CD1c-positive myeloid dendritic cell (primary cell): Measurements from ENCODE around the gene HIVEP2.

Source experiments
- DNase-seq: peaks from one replicate; pipeline ENCODE4 v3.0.0-alpha.2; 2016; ENCODE audit errors: extremely low spot score

The HIVEP2 gene

GRCh38 chr6:142821164-142821716, 123.7 kb downstream of the HIVEP2 start:
- no peak for DNase-seq

- no peak for DNase-seq
Observed at GRCh38 chr6:142820338-142821051, 124.5 kb downstream of the HIVEP2 start.

- peak; percentile 42 for DNase-seq
Observed at GRCh38 chr6:142819603-142820337, 125.2 kb downstream of the HIVEP2 start.

GRCh38 chr6:142816486-142816885, 128.5 kb downstream of the HIVEP2 start:
- DNase-seq: no peak

GRCh38 chr6:142816031-142816430, 128.9 kb downstream of the HIVEP2 start:
- no peak for DNase-seq

- no peak for DNase-seq
Observed at GRCh38 chr6:142811923-142812322, 133.1 kb downstream of the HIVEP2 start.

- DNase-seq: no peak
Observed at GRCh38 chr6:142810952-142811514, 133.9 kb downstream of the HIVEP2 start.

GRCh38 chr6:142809947-142810346, 135.0 kb downstream of the HIVEP2 start:
- DNase-seq: no peak

GRCh38 chr6:142808405-142809061, 136.4 kb downstream of the HIVEP2 start:
- DNase-seq: no peak

- no peak for DNase-seq
Observed at GRCh38 chr6:142805042-142805441, 139.9 kb downstream of the HIVEP2 start.

GRCh38 chr6:142804490-142804889, 140.5 kb downstream of the HIVEP2 start:
- no peak for DNase-seq

- no peak for DNase-seq
Observed at GRCh38 chr6:142803495-142804058, 141.4 kb downstream of the HIVEP2 start.

GRCh38 chr6:142803032-142803431, 141.9 kb downstream of the HIVEP2 start:
- DNase-seq: no peak

- DNase-seq: no peak
Observed at GRCh38 chr6:142802124-142802523, 142.9 kb downstream of the HIVEP2 start.

- no peak for DNase-seq
Observed at GRCh38 chr6:142800240-142800639, 144.7 kb downstream of the HIVEP2 start.

GRCh38 chr6:142799639-142800038, 145.3 kb downstream of the HIVEP2 start:
- DNase-seq: no peak

GRCh38 chr6:142797159-142797558, 147.8 kb downstream of the HIVEP2 start:
- no peak for DNase-seq

GRCh38 chr6:142796571-142796970, 148.4 kb downstream of the HIVEP2 start:
- DNase-seq: peak; percentile 19

GRCh38 chr6:142796024-142796423, 149.0 kb downstream of the HIVEP2 start:
- DNase-seq: no peak

GRCh38 chr6:142794424-142794823, 150.6 kb downstream of the HIVEP2 start:
- DNase-seq: no peak

- DNase-seq: no peak
Observed at GRCh38 chr6:142790257-142790656, 154.7 kb downstream of the HIVEP2 start.

GRCh38 chr6:142787422-142787821, 157.6 kb downstream of the HIVEP2 start:
- no peak for DNase-seq
